Ovary (tissue), 3 donors: ENCODE measurements around the gene OSBPL9.

Experiments
- EP300 ChIP-seq: sonication (generic); formaldehyde crosslinking; IDR thresholded peaks from one replicate; pipeline ENCODE4 v1.6.1; 2017; ENCODE audit warnings: antibody characterized with exemption
- TF ChIP-seq, protein P1 (sequence below), 3 donors: fragments of 450-650 bp in 2 of 3; fragments of 200-600 bp in 1 of 3; IDR thresholded peaks; one replicate each; pipeline versions ENCODE4 v1.5.1 to v1.8.0; 2016 to 2022; ENCODE audit warnings: antibody characterized with exemption in 3 of 3, mild to moderate bottlenecking in 1 of 3
- donor health status: DM: no; HTN: no; CAD: no.

GRCh38 chr1:51574796-51575195 is 42.1 kb upstream of the OSBPL9 start:
- TF ChIP-seq, protein P1, sequence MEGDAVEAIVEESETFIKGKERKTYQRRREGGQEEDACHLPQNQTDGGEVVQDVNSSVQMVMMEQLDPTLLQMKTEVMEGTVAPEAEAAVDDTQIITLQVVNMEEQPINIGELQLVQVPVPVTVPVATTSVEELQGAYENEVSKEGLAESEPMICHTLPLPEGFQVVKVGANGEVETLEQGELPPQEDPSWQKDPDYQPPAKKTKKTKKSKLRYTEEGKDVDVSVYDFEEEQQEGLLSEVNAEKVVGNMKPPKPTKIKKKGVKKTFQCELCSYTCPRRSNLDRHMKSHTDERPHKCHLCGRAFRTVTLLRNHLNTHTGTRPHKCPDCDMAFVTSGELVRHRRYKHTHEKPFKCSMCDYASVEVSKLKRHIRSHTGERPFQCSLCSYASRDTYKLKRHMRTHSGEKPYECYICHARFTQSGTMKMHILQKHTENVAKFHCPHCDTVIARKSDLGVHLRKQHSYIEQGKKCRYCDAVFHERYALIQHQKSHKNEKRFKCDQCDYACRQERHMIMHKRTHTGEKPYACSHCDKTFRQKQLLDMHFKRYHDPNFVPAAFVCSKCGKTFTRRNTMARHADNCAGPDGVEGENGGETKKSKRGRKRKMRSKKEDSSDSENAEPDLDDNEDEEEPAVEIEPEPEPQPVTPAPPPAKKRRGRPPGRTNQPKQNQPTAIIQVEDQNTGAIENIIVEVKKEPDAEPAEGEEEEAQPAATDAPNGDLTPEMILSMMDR (IDR thresholded peaks at IDR 0.05), result no peak
- TF ChIP-seq EP300, result no peak
